ENCODE data around the gene PRXL2A.

PRXL2A gene

DNA sequence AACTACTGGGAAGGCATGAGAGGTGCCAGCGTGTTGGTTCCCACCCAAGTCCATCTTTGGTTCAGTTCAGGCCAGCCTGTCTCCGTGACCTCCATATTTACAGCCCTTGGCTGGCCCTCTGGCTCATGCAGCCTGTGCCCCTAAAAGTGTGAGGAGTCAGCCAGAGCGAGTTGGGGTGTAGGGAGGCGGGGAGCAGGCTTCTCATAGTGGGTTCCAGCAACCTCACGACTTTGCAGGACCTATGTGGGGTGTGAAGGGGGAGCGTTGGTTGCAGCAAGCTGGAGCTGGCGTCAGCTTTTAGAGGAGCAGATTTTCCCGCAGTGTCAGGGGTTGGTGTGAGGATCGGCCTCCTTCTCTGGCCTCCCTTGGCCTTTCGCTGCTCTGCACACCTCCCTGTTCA, 55.5 kb downstream of the PRXL2A start:
- ATAC-seq, result no peak

GRCh38 chr10:80464557-80465450, 56.5 kb downstream of the PRXL2A start:
- ATAC-seq, result peak; percentile 8
- TF ChIP-seq OSR1 (CRISPR knock-in tag; IDR thresholded peaks at IDR 0.05), result no peak
- TF ChIP-seq, protein P1, sequence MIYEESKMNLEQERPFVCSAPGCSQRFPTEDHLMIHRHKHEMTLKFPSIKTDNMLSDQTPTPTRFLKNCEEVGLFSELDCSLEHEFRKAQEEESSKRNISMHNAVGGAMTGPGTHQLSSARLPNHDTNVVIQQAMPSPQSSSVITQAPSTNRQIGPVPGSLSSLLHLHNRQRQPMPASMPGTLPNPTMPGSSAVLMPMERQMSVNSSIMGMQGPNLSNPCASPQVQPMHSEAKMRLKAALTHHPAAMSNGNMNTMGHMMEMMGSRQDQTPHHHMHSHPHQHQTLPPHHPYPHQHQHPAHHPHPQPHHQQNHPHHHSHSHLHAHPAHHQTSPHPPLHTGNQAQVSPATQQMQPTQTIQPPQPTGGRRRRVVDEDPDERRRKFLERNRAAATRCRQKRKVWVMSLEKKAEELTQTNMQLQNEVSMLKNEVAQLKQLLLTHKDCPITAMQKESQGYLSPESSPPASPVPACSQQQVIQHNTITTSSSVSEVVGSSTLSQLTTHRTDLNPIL (CRISPR knock-in tag; IDR thresholded peaks at IDR 0.05; ENCODE audit: low read depth), result no peak
- no peak for TF ChIP-seq SNAI2 (CRISPR knock-in tag; IDR thresholded peaks at IDR 0.05)
- TF ChIP-seq RARB (CRISPR knock-in tag; IDR thresholded peaks at IDR 0.05), result no peak
- TF ChIP-seq ZFP30 (CRISPR knock-in tag; IDR thresholded peaks at IDR 0.05), result no peak
- TF ChIP-seq, protein P2, sequence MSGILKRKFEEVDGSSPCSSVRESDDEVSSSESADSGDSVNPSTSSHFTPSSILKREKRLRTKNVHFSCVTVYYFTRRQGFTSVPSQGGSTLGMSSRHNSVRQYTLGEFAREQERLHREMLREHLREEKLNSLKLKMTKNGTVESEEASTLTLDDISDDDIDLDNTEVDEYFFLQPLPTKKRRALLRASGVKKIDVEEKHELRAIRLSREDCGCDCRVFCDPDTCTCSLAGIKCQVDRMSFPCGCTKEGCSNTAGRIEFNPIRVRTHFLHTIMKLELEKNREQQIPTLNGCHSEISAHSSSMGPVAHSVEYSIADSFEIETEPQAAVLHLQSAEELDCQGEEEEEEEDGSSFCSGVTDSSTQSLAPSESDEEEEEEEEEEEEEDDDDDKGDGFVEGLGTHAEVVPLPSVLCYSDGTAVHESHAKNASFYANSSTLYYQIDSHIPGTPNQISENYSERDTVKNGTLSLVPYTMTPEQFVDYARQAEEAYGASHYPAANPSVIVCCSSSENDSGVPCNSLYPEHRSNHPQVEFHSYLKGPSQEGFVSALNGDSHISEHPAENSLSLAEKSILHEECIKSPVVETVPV (CRISPR knock-in tag; IDR thresholded peaks at IDR 0.05), result no peak
- TF ChIP-seq PATZ1 (CRISPR knock-in tag; IDR thresholded peaks at IDR 0.05; ENCODE audit: borderline replicate concordance), result no peak
- no peak for TF ChIP-seq ISL1 (CRISPR knock-in tag; IDR thresholded peaks at IDR 0.05)
- no peak for TF ChIP-seq PPARA (CRISPR knock-in tag; IDR thresholded peaks at IDR 0.05; ENCODE audit: borderline replicate concordance)
- TF ChIP-seq, protein P3, sequence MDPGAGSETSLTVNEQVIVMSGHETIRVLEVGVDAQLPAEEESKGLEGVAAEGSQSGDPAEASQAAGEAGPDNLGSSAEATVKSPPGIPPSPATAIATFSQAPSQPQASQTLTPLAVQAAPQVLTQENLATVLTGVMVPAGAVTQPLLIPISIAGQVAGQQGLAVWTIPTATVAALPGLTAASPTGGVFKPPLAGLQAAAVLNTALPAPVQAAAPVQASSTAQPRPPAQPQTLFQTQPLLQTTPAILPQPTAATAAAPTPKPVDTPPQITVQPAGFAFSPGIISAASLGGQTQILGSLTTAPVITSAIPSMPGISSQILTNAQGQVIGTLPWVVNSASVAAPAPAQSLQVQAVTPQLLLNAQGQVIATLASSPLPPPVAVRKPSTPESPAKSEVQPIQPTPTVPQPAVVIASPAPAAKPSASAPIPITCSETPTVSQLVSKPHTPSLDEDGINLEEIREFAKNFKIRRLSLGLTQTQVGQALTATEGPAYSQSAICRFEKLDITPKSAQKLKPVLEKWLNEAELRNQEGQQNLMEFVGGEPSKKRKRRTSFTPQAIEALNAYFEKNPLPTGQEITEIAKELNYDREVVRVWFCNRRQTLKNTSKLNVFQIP (CRISPR knock-in tag; IDR thresholded peaks at IDR 0.05; ENCODE audit: borderline replicate concordance, low read depth), result no peak
- no peak for TF ChIP-seq GLIS3 (CRISPR knock-in tag; IDR thresholded peaks at IDR 0.05)
- TF ChIP-seq ZFP3 (CRISPR knock-in tag; IDR thresholded peaks at IDR 0.05), result no peak
- no peak for TF ChIP-seq ZNF565 (CRISPR knock-in tag; conservative IDR thresholded peaks at IDR 0.05; ENCODE audit: low read depth)
- TF ChIP-seq ARNTL (CRISPR knock-in tag; IDR thresholded peaks at IDR 0.05; ENCODE audit: borderline replicate concordance, low read depth), result no peak
- TF ChIP-seq CSDC2 (CRISPR knock-in tag; IDR thresholded peaks at IDR 0.05), result no peak
- TF ChIP-seq, protein P4, sequence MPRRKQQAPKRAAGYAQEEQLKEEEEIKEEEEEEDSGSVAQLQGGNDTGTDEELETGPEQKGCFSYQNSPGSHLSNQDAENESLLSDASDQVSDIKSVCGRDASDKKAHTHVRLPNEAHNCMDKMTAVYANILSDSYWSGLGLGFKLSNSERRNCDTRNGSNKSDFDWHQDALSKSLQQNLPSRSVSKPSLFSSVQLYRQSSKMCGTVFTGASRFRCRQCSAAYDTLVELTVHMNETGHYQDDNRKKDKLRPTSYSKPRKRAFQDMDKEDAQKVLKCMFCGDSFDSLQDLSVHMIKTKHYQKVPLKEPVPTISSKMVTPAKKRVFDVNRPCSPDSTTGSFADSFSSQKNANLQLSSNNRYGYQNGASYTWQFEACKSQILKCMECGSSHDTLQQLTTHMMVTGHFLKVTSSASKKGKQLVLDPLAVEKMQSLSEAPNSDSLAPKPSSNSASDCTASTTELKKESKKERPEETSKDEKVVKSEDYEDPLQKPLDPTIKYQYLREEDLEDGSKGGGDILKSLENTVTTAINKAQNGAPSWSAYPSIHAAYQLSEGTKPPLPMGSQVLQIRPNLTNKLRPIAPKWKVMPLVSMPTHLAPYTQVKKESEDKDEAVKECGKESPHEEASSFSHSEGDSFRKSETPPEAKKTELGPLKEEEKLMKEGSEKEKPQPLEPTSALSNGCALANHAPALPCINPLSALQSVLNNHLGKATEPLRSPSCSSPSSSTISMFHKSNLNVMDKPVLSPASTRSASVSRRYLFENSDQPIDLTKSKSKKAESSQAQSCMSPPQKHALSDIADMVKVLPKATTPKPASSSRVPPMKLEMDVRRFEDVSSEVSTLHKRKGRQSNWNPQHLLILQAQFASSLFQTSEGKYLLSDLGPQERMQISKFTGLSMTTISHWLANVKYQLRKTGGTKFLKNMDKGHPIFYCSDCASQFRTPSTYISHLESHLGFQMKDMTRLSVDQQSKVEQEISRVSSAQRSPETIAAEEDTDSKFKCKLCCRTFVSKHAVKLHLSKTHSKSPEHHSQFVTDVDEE (CRISPR knock-in tag; IDR thresholded peaks at IDR 0.05), result no peak
- no peak for TF ChIP-seq ZC3H10 (CRISPR knock-in tag; IDR thresholded peaks at IDR 0.05)
- no peak for TF ChIP-seq TOX (CRISPR knock-in tag; IDR thresholded peaks at IDR 0.05; ENCODE audit: borderline replicate concordance)
- TF ChIP-seq TCF4 (CRISPR knock-in tag; IDR thresholded peaks at IDR 0.05; ENCODE audit: borderline replicate concordance), result no peak
- TF ChIP-seq ZNF70 (CRISPR knock-in tag; IDR thresholded peaks at IDR 0.05), result no peak

More for the DNA sequence above, 55.5 kb downstream of the PRXL2A start:
- no peak for TF ChIP-seq BACH2 (CRISPR knock-in tag; IDR thresholded peaks at IDR 0.05; ENCODE audit: borderline replicate concordance)
- no peak for TF ChIP-seq CSDC2 (CRISPR knock-in tag; IDR thresholded peaks at IDR 0.05)
- TF ChIP-seq TCF4 (CRISPR knock-in tag; IDR thresholded peaks at IDR 0.05; ENCODE audit: borderline replicate concordance), result no peak
